GM18505 (cell line): Measurements from ENCODE around the gene GALK1.

Experiments used
- ATAC-seq: cut with Tn5 transposase; IDR thresholded peaks from one replicate; pipeline ENCODE4 v1.9.1; 2021; ENCODE audit not compliant: unreplicated experiment
- POLR2A ChIP-seq: IDR thresholded peaks from 4 replicates; pipeline ENCODE4 v1.6.1; 2011; ENCODE audit warnings: borderline replicate concordance; ENCODE audit not compliant: insufficient read depth, insufficient read length; ENCODE audit errors: extremely low read depth

Gene GALK1

DNA sequence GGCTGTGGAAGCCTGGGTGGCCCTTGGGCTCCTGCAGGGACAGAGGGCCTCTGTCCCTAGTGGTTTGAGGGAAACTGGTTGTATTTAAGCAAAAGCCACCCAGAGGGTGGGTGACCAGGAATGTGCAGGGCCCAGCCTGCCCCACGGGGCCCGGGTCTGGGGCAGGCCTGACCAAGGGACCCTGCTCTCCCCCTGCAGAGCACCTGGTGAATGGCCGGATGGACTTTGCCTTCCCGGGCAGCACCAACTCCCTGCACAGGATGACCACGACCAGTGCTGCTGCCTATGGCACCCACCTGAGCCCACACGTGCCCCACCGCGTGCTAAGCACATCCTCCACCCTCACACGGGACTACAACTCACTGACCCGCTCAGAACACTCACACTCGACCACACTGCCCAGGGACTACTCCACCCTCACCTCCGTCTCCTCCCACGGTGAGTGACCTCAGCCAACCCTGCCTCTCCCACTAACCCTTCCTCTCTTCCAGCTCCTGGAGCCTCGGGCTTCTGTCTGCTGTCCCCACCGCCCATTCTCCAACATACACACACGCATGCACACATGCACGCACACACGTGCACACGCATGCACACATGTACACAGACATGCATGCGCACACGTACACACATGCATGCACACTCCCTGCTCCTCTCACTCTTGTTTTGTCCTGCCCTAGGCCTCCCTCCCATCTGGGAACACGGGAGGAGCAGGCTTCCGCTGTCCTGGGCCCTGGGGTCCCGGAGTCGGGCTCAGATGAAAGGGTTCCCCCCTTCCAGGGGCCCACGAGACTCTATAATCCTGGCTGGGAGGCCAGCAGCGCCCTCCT, 10.4 kb downstream of the GALK1 start:
- no peak for ATAC-seq
- no peak for TF ChIP-seq POLR2A

DNA sequence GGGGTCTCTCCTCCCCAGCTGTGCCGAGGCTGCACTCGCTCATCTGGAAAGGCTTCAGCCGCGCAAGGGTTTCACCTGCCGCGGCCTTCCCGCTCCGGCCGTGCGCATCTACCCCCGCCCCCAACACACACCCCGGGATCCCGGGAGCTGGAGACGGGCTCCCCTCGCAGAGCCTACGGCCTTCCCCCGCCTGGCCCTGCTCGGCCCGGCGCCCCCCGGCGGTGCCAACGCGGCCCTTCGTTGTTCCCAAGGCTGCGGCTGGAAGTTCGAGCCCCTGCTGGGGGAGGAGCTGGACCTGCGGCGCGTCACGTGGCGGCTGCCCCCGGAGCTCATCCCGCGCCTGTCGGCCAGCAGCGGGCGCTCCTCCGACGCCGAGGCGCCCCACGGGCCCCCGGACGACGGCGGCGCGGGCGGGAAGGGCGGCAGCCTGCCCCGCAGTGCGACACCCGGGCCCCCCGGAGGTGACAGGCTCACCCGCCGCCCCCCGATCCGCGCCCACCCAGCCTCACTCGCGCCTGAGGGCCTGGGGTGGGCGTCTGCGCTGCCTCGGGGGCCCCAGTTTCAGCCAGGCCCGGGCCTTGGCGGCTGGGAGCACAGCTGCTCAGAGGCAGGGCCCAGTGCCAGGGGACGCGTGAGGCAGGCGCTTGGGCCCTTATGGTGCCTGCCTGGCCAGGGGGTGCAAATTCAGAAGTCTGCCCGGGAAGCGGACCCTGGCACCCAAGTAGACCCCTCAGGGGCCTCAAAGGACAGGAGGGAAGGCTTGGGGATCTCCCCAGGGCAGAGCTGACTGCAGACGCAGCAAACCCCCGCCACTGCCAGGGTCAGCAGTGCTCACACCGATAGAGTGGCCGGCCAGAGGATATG, 11.2 kb downstream of the GALK1 start:
- TF ChIP-seq POLR2A: peak; percentile 43

GRCh38 chr17:75752802-75753513, 12.0 kb downstream of the GALK1 start:
- no peak for ATAC-seq
- TF ChIP-seq POLR2A: no peak

More for the DNA sequence above, 11.2 kb downstream of the GALK1 start:
- ATAC-seq: peak; percentile 70

GRCh38 chr17:75752405-75752709, 12.6 kb downstream of the GALK1 start:
- no peak for TF ChIP-seq POLR2A
- ATAC-seq: no peak

DNA sequence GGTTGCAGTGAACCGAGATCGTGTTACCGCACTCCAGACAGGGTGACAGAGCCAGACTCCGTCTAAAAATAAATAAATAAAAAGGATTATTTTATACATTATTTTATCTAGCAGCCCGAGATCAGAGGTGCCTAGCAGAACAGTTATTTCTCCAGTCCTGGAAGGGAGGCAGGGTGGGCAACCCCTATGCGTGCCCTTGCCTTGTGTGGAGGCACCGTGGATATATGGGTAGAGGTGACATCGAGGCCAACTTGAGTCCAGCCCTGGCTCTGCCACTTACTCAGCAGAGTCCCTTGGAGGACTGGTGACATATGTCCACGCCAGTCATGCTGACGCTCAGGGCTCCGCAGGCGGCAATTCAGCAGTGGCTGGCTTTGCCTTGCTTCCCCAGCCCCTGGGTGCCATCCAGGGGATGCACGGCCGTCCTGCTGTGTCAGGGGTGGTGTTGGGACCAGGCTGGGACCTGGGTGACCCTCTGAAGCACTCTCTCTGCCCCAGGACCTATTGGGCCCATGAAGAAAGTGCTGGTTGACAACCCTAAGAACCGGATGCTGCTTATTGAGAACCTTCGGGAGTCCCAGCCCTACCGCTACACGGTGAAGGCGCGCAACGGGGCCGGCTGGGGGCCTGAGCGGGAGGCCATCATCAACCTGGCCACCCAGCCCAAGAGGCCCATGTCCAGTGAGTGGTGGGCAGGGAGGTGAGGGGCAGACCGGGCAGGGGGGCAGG, 13.2 kb downstream of the GALK1 start:
- no peak for ATAC-seq

GRCh38 chr17:75750661-75751423, 14.2 kb downstream of the GALK1 start:
- TF ChIP-seq POLR2A: no peak
- ATAC-seq: no peak

More for the DNA sequence above, 13.2 kb downstream of the GALK1 start:
- no peak for TF ChIP-seq POLR2A

DNA sequence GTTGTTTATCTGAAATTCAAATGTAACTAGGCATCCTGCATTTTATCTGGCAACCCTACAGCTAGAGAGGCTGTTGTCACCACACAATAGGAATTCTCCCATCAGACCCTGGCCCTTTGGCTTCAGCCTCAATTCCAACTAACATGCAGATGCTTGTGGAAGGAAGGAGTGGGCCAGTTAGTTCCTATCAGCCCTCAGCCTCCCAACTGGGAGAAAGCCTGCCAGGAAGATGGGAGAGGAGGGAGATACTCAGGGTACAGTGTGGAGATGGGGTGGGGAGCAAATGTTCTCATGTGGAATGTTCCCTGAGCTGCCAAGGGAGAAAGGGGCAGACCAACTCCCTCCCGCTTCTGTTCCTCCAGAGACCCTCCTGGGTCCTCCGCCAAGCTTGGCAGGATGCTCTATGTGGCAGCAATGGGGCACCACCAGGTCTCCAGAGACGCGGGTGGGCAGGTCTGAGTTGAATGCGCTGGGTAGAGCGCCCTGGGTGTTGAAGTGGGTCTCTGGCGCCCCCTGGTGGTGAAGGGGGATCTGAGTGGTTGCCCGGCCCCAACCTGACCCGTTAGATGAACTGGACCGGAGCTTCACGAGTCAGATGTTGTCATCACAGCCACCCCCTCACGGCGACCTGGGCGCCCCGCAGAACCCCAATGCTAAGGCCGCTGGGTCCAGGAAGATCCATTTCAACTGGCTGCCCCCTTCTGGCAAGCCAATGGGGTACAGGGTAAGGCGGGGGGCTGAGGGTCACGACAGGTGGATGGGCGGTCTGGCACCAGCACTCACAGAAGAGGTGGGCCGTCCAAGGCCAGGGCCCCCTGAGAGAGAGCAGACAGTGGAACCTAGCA, 15.2 kb downstream of the GALK1 start:
- TF ChIP-seq POLR2A: no peak
- no peak for ATAC-seq

DNA sequence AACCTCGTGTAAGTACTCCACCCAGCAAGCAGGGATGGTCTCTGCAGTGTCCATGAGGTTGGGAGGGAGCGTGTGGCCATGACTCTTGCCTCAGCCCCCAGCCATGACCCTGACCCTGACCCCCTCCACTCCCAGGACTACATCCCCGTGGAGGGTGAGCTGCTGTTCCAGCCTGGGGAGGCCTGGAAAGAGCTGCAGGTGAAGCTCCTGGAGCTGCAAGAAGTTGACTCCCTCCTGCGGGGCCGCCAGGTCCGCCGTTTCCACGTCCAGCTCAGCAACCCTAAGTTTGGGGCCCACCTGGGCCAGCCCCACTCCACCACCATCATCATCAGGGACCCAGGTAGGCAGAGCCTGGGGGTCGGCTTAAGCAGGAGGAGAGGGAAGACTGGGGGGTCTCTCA, 16.3 kb downstream of the GALK1 start:
- ATAC-seq: no peak
- no peak for TF ChIP-seq POLR2A

GRCh38 chr17:75743625-75744206, 21.3 kb downstream of the GALK1 start:
- TF ChIP-seq POLR2A: no peak
- ATAC-seq: no peak

GRCh38 chr17:75742337-75742736, 22.7 kb downstream of the GALK1 start:
- TF ChIP-seq POLR2A: no peak
- ATAC-seq: no peak

DNA sequence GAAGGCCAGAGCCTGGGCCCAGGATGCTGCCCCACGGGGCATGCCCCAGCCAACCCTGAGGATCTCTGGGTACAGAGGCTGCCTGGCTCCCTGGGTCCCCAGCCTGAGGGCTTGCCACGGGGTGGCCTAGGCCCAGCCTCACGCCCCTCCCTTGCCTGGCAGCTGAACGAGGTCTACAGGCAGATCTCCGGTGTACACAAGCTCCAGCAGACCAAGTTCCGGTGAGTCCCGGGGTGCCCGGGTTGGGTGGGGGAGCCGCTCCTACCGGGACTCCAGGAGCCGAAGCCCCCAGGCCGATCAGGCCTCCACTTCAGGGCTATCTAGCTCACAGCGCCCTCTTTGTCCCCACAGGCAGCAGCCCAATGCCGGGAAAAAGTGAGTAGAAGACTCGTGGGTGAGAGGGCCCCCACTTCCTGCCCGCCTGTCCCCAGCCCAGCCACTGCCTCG, 24.3 kb downstream of the GALK1 start:
- ATAC-seq: no peak
- TF ChIP-seq POLR2A: no peak
